SHP77 (cell line): ENCODE data around the gene STMP1.

Source experiments
- DNase-seq, 2 experiments: peaks; one replicate each; lab custom pipeline; 2025; lab: John Stamatoyannopoulos, UW

The STMP1 gene

DNA sequence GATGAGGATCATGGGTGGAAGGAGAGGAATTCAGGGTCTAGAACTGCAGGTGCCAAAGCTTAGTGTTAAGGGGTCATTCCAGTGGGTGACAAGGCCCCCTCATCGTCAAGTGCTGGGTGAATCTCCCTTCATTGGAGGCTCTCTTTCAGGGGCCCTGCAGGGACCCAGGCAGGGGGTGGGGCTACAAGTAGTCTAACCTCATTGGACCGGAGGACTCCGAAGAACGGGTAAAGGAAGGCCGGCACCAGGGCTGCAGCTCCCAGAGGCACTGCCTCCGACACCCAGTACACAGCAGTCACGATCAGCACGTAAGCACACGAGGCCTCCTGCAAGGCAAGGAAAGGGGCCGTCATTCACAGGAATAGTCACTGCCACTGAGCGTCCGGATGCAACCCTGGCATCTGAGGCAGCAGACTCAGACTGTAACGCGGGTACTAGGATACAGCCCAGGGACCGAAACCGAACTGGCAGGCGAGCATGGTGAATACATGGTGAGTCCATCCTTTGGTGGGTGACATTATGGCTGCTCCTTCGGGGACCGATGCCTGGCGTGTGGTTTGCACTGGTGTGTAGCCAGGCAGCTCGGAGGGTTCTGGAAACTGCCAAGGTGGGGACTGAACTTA is 59.0 kb downstream of the STMP1 start:
- no peak for DNase-seq

GRCh38 chr7:135723411-135723810 is 61.1 kb downstream of the STMP1 start:
- DNase-seq = no peak
